Colonic mucosa (tissue), 4 donors: ENCODE data around the gene MITF. TPM values are rescaled to one million over a fixed set of nuclear protein-coding genes. Genes with fewer than 3 reads are reported as not detected.

Source experiments
- DNase-seq: peaks from one replicate; pipeline ENCODE4 v3.0.0-alpha.2; 2020
- H3K27ac ChIP-seq: fragments of 200-600 bp; one replicate; pipeline ENCODE4 v1.8.0; 2021
- H3K27me3 ChIP-seq: fragments of 200-600 bp; one replicate; pipeline ENCODE4 v1.8.0; 2021
- H3K36me3 ChIP-seq: fragments of 200-600 bp; one replicate; pipeline ENCODE4 v1.8.0; 2021
- H3K4me1 ChIP-seq: fragments of 200-600 bp; one replicate; pipeline ENCODE4 v1.8.0; 2021; ENCODE audit warnings: mild to moderate bottlenecking
- H3K4me3 ChIP-seq: fragments of 200-600 bp; one replicate; pipeline ENCODE4 v1.8.0; 2021
- H3K9ac ChIP-seq, 2 donors: one replicate each; pipeline ENCODE4 v1.7.0; 2013; ENCODE audit warnings: control low read depth in 2 of 2, low read depth in 2 of 2, low read length in 2 of 2
- H3K9me3 ChIP-seq: fragments of 200-600 bp; one replicate; pipeline ENCODE4 v1.8.0; 2021
- CTCF ChIP-seq: fragments of 200-600 bp; IDR thresholded peaks from one replicate; pipeline ENCODE4 v1.8.0; 2022; ENCODE audit warnings: antibody characterized with exemption, mild to moderate bottlenecking
- intact Hi-C: fragments of 100-400 bp; cut with DNase I; formaldehyde crosslinking; loops from one replicate; pipeline ENCODE4 v1.14.1; 2022
- total RNA-seq, 2 donors: library from RNA; stranded (reverse); fragmentation: NEBNext Ultra II Directional in 1 of 2; extraction: Animal tissue kit (Norgen Biotek cat#: 25700) in 1 of 2; gene quantifications; one replicate each; pipeline ENCODE4 v1.2.1, GENCODE V29; 2021
- donor health status: healthy.
- donor health status: DM: no; HTN: no; CAD: no.
- donor health status: DM: no; HTN: no; CAD: no.

Gene MITF
- total RNA-seq, 2 donors from 2014 or later: 2.9 to 5.8 TPM

- Histone ChIP-seq H3K27ac (no peak overlapping the region), H3K27me3 (no peaks in the 10 kb centered on the region), H3K36me3 (no peaks in the 10 kb centered on the region), H3K4me3 (no peak overlapping the region), H3K9me3 (no peaks in the 10 kb centered on the region), H3K4me1 (no peaks in the 10 kb centered on the region), H3K9ac (no peak overlapping the region)
- DNase-seq: no peak
- no peak for TF ChIP-seq CTCF
- intact Hi-C loops: no loop called here
Observed at GRCh38 chr3:69866988-69867720, 127.9 kb downstream of the MITF start.

GRCh38 chr3:69867941-69868505 lies 128.8 kb downstream of the MITF start:
- Histone ChIP-seq H3K36me3 (no peaks in the 10 kb centered on the region), H3K27me3 (no peaks in the 10 kb centered on the region), H3K27ac (no peak overlapping the region), H3K4me3 (no peak overlapping the region), H3K4me1 (no peaks in the 10 kb centered on the region), H3K9me3 (no peaks in the 10 kb centered on the region), H3K9ac (no peak overlapping the region)
- intact Hi-C loops: no loop called here
- no peak for DNase-seq
- TF ChIP-seq CTCF: no peak

- intact Hi-C loops: no loop called here
- Histone ChIP-seq H3K27ac (no peak overlapping the region), H3K36me3 (no peaks in the 10 kb centered on the region), H3K9me3 (no peaks in the 10 kb centered on the region), H3K4me1 (no peaks in the 10 kb centered on the region), H3K4me3 (no peak overlapping the region), H3K9ac (no peak overlapping the region), H3K27me3 (no peaks in the 10 kb centered on the region)
- DNase-seq: no peak
- TF ChIP-seq CTCF: no peak
Observed at GRCh38 chr3:69868841-69869420, 129.7 kb downstream of the MITF start.

- intact Hi-C loops: no loop called here
- TF ChIP-seq CTCF: no peak
- Histone ChIP-seq H3K27me3 (no peaks in the 10 kb centered on the region), H3K9ac (no peak overlapping the region), H3K4me1 (no peaks in the 10 kb centered on the region), H3K4me3 (no peak overlapping the region), H3K36me3 (no peaks in the 10 kb centered on the region), H3K27ac (no peak overlapping the region), H3K9me3 (no peaks in the 10 kb centered on the region)
- DNase-seq: no peak
Observed at GRCh38 chr3:69869643-69870042, 130.4 kb downstream of the MITF start.

GRCh38 chr3:69871251-69871650 lies 132.0 kb downstream of the MITF start:
- DNase-seq: no peak
- no peaks in the 10 kb centered on the region for H3K9me3 ChIP-seq
- intact Hi-C loops: no loop called here
- no peak overlapping the region for H3K9ac ChIP-seq
- no peak overlapping the region for H3K27ac ChIP-seq
- no peaks in the 10 kb centered on the region for H3K4me1 ChIP-seq
- no peaks in the 10 kb centered on the region for H3K27me3 ChIP-seq
- TF ChIP-seq CTCF: no peak
- H3K4me3 ChIP-seq: no peak overlapping the region
- H3K36me3 ChIP-seq: no peaks in the 10 kb centered on the region
